ENCODE results near the gene ADORA2A. TPM values are rescaled to one million over a fixed set of nuclear protein-coding genes. Genes with fewer than 3 reads are reported as not detected.

ADORA2A gene
- total RNA-seq, 1 experiment from 2014 or later, result 3.5 TPM

- H2BK120ac ChIP-seq (ENCODE audit: low read depth, low read length, poor library complexity, severe bottlenecking), result no peak overlapping the region
- no peak overlapping the region for H3K56ac ChIP-seq (ENCODE audit: insufficient read length, low read depth, low read length)
- H4K8ac ChIP-seq (replicated peaks; ENCODE audit: insufficient read length, low read depth, low read length), result no peak overlapping the region
- H3K4me1 ChIP-seq (ENCODE audit: insufficient read depth, low read length), result 0 out of 2 replicates have a peak, but pooled peaks cover 5% of the 10 kb centered on the region
- no peak overlapping the region for H3K23ac ChIP-seq (ENCODE audit: insufficient read length, low read depth, low read length)
- Mint-ChIP-seq H3K9me3 (no peaks in the 10 kb centered on the region), H3K4me1 (peaks cover 15 to 25% of the 10 kb centered on the region in 2 experiments), H3K36me3 (ENCODE audit: insufficient read depth in 1 of 3, low read depth in 3 of 3) (no peaks in the 10 kb centered on the region; a peak in 1 of 7 replicates), H3K27ac (no peak overlapping the region; a peak in 1 of 7 replicates), H3K27me3 (ENCODE audit: low read depth) (peaks cover 2% of the 10 kb centered on the region), H3K4me3 (no peak overlapping the region)
- H3K27ac ChIP-seq (ENCODE audit: insufficient read length, low read depth, low read length), result no peak overlapping the region
- H4K91ac ChIP-seq (ENCODE audit: insufficient read length, low read depth, low read length), result no peak overlapping the region
- no peaks in the 10 kb centered on the region for H3K9me3 ChIP-seq (ENCODE audit: control insufficient read depth, low read depth, low read length)
- H3K79me2 ChIP-seq (ENCODE audit: insufficient read depth, low read length), result no peaks in the 10 kb centered on the region
- no peak overlapping the region for H2BK12ac ChIP-seq (ENCODE audit: insufficient read length, low read depth, low read length)
- H2AK5ac ChIP-seq (ENCODE audit: insufficient read length, low read length), result no peak overlapping the region
- peaks cover 2% of the 10 kb centered on the region for H4K20me1 ChIP-seq (ENCODE audit: control insufficient read depth, insufficient read depth, insufficient read length)
- TF ChIP-seq CTCF (conservative IDR thresholded peaks at IDR 0.05), result no peak
- H3K9ac ChIP-seq (ENCODE audit: extremely low read depth, insufficient read length, low read length), result no peak overlapping the region
- no peak overlapping the region for H2BK5ac ChIP-seq (ENCODE audit: insufficient read length, low read length)
- no peaks in the 10 kb centered on the region for H3K79me1 ChIP-seq (ENCODE audit: insufficient read depth, low read depth, low read length, poor library complexity, severe bottlenecking)
- H3K14ac ChIP-seq (ENCODE audit: insufficient read depth, low read length), result no peak overlapping the region
- no peak overlapping the region for H2BK20ac ChIP-seq (ENCODE audit: low read depth, low read length, poor library complexity, severe bottlenecking)
- H3K23me2 ChIP-seq (ENCODE audit: insufficient read length, low read depth, low read length, poor library complexity, severe bottlenecking), result no peaks in the 10 kb centered on the region
- no peak overlapping the region for H4K5ac ChIP-seq (ENCODE audit: insufficient read length, low read depth, low read length)
- no peak overlapping the region for H3T11ph ChIP-seq (ENCODE audit: low read length)
- H3K4ac ChIP-seq (ENCODE audit: low read depth, low read length), result no peak overlapping the region
- H3K27me3 ChIP-seq (ENCODE audit: insufficient read depth, low read length), result no peaks in the 10 kb centered on the region
- H3K18ac ChIP-seq (ENCODE audit: insufficient read length, low read depth, low read length), result no peak overlapping the region
- no peak for DNase-seq
- no CpG with 5 or more reads among the region's 17 CpGs for WGBS (ENCODE audit: extremely low coverage, insufficient read length, low lambda C conversion rate)
- no peak overlapping the region for H2AFZ ChIP-seq (ENCODE audit: low read length)
- H3K4me2 ChIP-seq (ENCODE audit: insufficient read depth, insufficient read length, low read length), result no peak overlapping the region
- H2BK15ac ChIP-seq (ENCODE audit: low read depth, low read length), result no peak overlapping the region
Observed at GRCh38 chr22:24432059-24432853, 4.9 kb downstream of the ADORA2A start.

Measured in H9 (cell line).